ENCODE results near the gene CD70.

GRCh38 chr19:6540918-6541689 lies 49.8 kb downstream of the CD70 start:
- TF ChIP-seq ZNF274 (IDR thresholded peaks at IDR 0.05; ENCODE audit: low read depth, low read length) (no peak), YY1 (IDR thresholded peaks at IDR 0.05; ENCODE audit: insufficient read depth, insufficient read length) (no peak)

All from NT2/D1 (cell line).